Measurements from ENCODE around the gene MAGIX. TPM values are rescaled to one million over a fixed set of nuclear protein-coding genes. Genes with fewer than 3 reads are reported as not detected.

Gene MAGIX
- total RNA-seq, 4 donors from 2014 or later = 0.77 to 12.4 (median 5.2) TPM

DNA sequence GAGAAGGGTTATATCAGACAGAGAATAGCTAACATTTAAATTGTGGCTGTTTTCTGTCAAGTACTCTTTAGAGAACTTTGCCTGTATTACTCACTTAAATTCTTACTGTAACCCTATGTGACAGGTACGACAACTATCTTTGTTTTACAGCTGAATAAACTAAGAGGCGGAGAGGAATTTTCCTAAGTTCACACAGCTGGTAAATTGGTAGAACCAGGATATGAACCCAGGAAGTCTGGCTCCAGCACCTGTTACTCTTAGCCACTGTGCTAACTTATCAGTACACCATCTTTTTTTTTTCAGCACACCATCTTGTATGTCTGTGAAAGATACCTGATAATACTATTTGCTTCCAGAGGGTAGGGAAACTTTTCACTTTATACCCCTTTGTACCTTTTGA, 39.5 kb downstream of the MAGIX start:
- no peak for DNase-seq
- no peak overlapping the region for H3K4me3 ChIP-seq
- no peaks in the 10 kb centered on the region for H3K9me3 ChIP-seq
- no peaks in the 10 kb centered on the region for H3K27me3 ChIP-seq
- intact Hi-C loops (cut with DNase I; ENCODE audit: low total_unique reads) = no loop called here
- H3K36me3 ChIP-seq = no peaks in the 10 kb centered on the region
- no peaks in the 10 kb centered on the region for H3K4me1 ChIP-seq
- no peak overlapping the region for H3K27ac ChIP-seq
- no peak for TF ChIP-seq POLR2A (IDR thresholded peaks at IDR 0.05)
- TF ChIP-seq, protein P1, sequence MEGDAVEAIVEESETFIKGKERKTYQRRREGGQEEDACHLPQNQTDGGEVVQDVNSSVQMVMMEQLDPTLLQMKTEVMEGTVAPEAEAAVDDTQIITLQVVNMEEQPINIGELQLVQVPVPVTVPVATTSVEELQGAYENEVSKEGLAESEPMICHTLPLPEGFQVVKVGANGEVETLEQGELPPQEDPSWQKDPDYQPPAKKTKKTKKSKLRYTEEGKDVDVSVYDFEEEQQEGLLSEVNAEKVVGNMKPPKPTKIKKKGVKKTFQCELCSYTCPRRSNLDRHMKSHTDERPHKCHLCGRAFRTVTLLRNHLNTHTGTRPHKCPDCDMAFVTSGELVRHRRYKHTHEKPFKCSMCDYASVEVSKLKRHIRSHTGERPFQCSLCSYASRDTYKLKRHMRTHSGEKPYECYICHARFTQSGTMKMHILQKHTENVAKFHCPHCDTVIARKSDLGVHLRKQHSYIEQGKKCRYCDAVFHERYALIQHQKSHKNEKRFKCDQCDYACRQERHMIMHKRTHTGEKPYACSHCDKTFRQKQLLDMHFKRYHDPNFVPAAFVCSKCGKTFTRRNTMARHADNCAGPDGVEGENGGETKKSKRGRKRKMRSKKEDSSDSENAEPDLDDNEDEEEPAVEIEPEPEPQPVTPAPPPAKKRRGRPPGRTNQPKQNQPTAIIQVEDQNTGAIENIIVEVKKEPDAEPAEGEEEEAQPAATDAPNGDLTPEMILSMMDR (IDR thresholded peaks at IDR 0.05) = no peak

DNA sequence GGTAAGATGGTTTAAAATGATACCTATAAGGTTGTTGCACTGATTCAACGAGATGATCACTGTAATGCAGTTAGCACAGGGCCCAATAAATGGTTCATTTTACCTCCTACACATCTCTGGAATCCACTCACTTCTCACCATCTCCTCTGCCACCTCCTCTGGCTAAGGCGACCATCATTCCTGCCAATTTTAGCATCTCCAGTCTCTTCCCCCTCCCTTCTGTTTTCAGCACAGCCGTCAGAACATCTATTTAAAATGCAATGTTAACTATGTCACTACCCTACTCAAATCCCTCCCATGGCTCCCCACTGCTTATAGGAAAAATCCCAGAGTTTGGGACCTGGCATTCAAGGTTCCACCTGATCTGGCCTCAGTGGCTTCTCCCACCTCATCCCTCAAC, 41.0 kb downstream of the MAGIX start:
- Histone ChIP-seq H3K36me3 (no peaks in the 10 kb centered on the region), H3K27me3 (no peaks in the 10 kb centered on the region), H3K9me3 (no peaks in the 10 kb centered on the region), H3K4me3 (no peak overlapping the region), H3K27ac (no peak overlapping the region), H3K4me1 (no peaks in the 10 kb centered on the region)
- no peak for DNase-seq
- no peak for TF ChIP-seq POLR2A (IDR thresholded peaks at IDR 0.05)
- TF ChIP-seq, protein P1 (IDR thresholded peaks at IDR 0.05) = no peak
- intact Hi-C loops (cut with DNase I; ENCODE audit: low total_unique reads) = no loop called here

GRCh38 chrX:49204017-49204416, 41.5 kb downstream of the MAGIX start:
- Histone ChIP-seq H3K27ac (no peak overlapping the region), H3K36me3 (no peaks in the 10 kb centered on the region), H3K9me3 (no peaks in the 10 kb centered on the region), H3K4me1 (no peaks in the 10 kb centered on the region), H3K27me3 (no peaks in the 10 kb centered on the region), H3K4me3 (no peak overlapping the region)
- no peak for DNase-seq
- TF ChIP-seq, protein P1 (IDR thresholded peaks at IDR 0.05) = no peak
- TF ChIP-seq POLR2A (IDR thresholded peaks at IDR 0.05) = no peak
- intact Hi-C loops (cut with DNase I; ENCODE audit: low total_unique reads) = no loop called here

- Histone ChIP-seq H3K27me3 (no peaks in the 10 kb centered on the region), H3K4me3 (no peak overlapping the region), H3K9me3 (no peaks in the 10 kb centered on the region), H3K4me1 (no peaks in the 10 kb centered on the region), H3K36me3 (no peaks in the 10 kb centered on the region), H3K27ac (no peak overlapping the region)
- TF ChIP-seq, protein P1 (IDR thresholded peaks at IDR 0.05) = no peak
- TF ChIP-seq POLR2A (IDR thresholded peaks at IDR 0.05) = no peak
- intact Hi-C loops (cut with DNase I; ENCODE audit: low total_unique reads) = no loop called here
- no peak for DNase-seq
These were observed 42.2 kb downstream of the MAGIX start for GRCh38 chrX:49204709-49205108.

- TF ChIP-seq, protein P1 (IDR thresholded peaks at IDR 0.05) = no peak
- no peak for TF ChIP-seq POLR2A (IDR thresholded peaks at IDR 0.05)
- no peaks in the 10 kb centered on the region for H3K36me3 ChIP-seq
- no peak overlapping the region for H3K4me3 ChIP-seq
- no peak overlapping the region for H3K27ac ChIP-seq
- H3K4me1 ChIP-seq = no peaks in the 10 kb centered on the region
- no peaks in the 10 kb centered on the region for H3K9me3 ChIP-seq
- intact Hi-C loops (cut with DNase I; ENCODE audit: low total_unique reads) = no loop called here
- no peak for DNase-seq
- no peaks in the 10 kb centered on the region for H3K27me3 ChIP-seq
These were observed 42.9 kb downstream of the MAGIX start for GRCh38 chrX:49205443-49205842.

Measured in uterus (tissue), 4 donors.